HG03108 (cell line): ENCODE results near the gene INTS1.

Experiments used
- ATAC-seq: cut with Tn5 transposase; IDR thresholded peaks from one replicate; pipeline ENCODE4 v1.9.1; 2021; ENCODE audit warnings: moderate library complexity; ENCODE audit not compliant: unreplicated experiment

INTS1 gene

DNA sequence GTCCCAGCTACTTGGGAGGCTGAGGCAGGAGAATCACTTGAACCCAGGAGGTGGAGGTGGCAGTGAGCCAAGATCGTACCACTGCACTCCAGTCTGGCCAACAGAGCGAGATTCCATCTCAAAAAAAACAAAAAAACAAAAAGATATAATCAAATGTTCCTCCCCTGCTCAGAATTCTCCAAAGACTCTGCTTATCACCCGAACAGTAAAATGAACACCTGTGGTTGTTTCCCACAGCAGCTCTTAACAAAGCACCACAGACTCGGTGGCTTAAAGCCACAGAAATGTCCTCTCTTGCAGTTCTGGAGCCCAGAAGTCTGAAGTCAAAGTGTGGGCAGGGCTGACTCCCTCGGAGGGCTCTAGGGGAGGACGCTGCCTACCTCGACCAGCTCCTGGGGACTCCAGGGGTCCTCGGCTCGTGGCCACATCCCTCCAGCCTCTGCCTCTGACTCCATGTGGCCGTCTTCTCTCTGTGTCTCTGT is 4.1 kb upstream of the INTS1 start:
- ATAC-seq, result no peak

DNA sequence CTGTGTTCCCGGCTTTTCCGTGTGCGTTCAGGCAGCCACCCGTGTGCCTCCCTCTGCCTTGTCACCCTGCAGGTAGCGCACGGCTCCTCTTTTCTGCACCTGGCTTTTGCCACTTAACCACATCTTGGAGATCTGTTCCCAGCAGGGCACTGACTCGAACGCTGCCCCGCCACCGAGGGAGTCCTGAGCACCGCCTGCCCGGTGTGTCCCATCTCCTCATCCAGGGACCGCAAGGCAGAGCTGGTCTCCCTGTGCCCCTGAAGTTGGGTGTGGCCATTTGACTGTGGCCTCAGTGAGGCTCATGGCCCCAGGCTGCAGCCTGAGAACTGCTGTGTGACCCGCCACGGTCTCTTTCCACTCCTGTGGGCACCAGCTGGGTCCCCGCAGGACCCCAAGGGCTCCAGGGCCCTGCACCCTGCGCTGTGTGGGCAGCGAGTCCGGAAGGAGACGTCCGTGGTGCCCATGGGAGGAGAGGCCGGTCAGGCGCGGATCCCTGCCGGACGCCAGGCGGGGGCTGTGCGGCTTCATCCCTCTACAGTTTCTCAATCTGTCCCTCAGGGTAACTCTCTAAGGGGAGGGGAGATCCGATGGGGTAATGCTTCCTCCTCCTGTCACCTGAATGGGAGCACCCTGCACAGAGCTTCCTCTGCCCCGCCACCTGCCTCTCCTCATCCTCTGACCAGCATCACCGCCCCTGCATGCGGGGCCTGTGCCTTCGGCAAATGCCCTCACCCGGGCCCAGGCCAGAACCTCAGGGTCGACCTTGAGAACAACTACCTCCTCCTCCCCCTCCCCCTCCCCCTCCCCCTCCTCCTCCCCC is 1.8 kb upstream of the INTS1 start:
- ATAC-seq, result no peak

- no peak for ATAC-seq
These were observed 799 bp downstream of the INTS1 start for GRCh38 chr7:1503390-1503789.

DNA sequence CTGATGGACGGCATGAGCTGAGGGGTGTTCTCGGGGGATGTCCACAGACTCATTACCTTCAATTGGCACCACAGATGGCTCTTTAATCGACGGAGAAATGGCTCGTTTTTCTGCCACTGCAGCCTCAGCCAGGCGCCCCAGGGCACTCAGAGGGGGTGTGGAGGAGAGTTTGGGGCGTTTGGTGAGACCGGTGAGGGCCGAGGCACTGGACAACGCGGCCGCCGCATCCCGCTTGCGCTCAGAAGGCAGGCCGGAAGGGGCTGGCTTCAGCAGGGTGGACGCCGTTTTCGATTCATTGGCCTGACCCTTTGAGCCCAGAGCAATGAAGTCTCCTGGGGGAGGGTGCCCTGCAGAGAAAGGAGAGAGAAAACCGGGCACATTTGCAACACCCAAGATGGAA is 1.3 kb downstream of the INTS1 start:
- no peak for ATAC-seq

- no peak for ATAC-seq
These were observed 2.5 kb downstream of the INTS1 start for GRCh38 chr7:1501487-1502270.

DNA sequence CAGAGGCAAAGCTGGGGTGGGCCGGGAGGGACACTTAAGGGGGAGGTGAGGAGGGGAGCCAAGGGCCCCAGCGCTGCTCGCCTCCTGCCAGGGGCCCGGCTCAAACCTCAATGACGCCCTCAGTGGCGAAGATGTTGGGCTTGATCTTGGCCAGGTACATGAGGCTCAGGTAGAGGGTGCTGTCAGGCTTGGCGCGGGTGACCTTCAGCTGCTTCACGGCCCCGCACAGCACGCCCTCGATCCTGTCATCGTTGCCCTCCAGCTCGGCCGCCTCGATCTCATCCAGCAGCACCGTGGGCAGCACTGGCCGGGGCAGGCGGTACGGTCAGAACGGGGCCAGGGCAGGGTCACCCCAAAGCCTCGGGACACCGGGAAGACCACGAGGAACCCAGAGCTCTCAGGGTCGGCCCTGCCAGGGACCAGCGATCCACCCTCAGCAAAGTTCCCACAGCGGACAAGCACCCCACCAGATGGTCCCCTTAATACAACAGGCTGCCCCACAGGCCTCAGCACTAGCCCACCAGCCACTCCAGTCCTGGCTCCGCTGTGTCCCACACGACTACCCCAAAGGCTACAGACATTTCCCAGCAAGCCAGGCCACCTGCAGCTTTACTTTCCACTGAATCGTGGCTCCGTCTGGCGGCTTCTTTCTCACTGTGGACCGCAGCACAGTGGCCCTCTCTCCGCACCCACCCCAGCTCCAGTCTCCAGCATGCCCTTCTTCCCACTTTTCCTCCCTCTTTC is 4.0 kb downstream of the INTS1 start:
- no peak for ATAC-seq

GRCh38 chr7:1499367-1500029 is 4.7 kb downstream of the INTS1 start:
- no peak for ATAC-seq

DNA sequence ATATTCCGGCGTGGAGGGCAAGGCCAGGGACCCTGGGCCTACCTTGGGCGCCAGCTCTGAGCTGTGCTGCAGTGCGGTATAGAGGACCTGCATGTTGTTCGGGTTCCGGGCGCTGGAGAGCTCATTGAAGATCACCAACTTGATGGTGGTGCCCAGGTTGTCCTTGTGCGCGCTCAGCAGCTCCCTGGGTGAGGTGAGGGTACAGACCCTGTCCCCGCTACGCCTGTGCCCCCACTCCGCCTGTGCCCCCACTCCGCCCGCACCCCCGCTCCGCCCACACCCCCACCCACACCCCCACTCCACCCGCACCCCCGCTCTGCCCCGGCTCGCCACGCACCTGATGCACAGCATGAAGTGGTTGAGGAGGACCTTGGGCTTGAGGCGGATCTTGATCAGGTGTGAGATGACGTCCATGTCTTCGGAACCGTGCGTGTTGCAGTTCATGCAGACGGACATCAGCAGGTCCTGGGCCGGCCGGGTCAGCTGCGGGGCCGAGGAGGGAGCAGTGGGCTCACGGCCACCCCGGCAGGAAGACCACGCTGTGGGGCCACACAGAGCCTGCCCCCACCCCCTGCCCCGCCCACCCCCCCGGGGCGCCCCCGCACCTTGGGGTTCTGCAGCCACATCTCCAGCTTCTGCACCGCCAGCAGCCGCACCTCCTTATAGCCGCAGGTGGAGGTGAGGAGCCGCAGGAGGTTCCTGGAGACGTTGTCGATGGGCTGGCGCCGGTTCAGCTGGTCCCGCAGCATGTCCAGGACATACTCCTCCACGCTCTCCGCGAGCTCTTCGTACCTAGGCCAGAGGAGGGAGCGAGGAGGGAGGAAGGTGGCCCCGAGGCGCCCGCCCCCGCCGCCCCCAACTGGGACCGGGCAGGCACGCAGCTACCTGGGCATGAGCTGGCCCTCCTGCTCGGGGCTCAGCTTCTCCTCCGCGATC is 5.6 kb downstream of the INTS1 start:
- ATAC-seq, result no peak

DNA sequence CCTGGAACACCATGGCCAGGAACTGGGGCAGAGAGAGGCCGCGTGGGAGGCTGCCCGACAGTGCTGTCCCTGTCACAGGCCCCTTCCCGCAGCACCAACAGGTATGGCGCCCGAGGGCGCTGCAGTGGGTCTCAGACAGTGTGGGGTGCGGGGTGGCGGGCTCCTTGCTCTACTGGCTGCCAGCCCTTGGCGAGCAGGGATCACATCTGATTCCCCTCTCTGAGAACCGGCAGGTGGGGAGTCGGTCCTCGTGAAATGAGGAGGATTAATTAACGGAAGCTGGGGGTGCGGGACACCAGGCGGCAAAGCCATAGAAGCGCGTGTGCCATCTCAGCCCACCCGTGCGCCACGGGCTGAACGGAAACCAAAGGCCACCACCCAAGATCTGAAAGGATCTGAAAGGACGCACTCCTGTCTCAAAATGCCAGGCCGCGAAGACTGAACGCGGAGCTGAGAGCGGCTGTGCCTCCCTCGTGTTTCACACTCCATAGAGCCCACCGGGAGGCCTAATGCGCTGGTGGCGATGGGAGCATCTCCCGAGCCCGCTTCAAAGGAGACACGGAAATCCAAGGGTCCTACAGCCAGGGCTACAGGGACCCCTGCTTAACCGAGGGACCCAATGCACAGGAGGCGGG is 6.8 kb downstream of the INTS1 start:
- no peak for ATAC-seq

- ATAC-seq, result no peak
These were observed 7.5 kb downstream of the INTS1 start for GRCh38 chr7:1496531-1497292.

- no peak for ATAC-seq
These were observed 8.5 kb downstream of the INTS1 start for GRCh38 chr7:1495564-1496242.

GRCh38 chr7:1494866-1495563 is 9.2 kb downstream of the INTS1 start:
- no peak for ATAC-seq

DNA sequence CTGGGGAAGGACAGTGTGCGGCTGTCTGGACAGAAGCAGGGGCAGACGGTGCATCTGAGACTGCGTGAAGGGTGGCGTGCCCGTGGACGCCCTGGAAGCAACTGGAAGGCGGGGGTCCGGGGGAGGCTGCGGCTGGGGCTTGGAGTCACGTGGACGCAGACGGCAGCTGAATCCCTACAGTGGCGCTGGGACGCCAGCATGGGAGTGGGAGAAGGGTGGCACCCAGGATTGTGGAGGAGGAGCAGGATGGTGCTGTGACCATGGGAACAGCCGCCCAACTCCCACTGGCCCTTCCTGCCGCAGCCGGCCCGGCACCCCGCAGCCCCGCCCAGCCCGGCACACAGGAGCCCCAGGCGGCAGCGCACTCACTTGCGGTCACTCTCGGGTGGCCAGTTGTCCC is 9.7 kb downstream of the INTS1 start:
- ATAC-seq, result no peak

DNA sequence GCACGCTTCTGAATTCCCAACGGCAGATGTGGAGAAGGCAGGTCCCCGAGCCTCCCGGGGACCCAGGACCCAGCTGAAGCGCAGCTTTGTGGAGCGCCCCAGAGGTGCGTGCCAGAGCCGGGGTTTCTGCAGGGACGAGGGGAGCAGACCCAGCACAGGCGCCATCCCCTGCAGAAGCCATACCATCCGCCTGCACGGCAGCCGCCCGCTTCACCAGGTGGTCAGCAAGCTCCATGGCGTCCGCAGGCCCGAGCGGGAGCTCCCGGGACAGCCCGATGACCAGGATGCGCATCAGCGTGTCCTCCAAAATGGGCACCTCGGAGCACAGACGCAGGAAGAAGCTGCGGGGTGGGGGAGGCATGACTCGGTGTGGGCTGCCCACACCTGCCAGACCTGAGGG is 10.6 kb downstream of the INTS1 start:
- no peak for ATAC-seq

- ATAC-seq, result no peak
These were observed 11.1 kb downstream of the INTS1 start for GRCh38 chr7:1493129-1493528.

- ATAC-seq, result no peak
These were observed 11.5 kb downstream of the INTS1 start for GRCh38 chr7:1492640-1493039.

DNA sequence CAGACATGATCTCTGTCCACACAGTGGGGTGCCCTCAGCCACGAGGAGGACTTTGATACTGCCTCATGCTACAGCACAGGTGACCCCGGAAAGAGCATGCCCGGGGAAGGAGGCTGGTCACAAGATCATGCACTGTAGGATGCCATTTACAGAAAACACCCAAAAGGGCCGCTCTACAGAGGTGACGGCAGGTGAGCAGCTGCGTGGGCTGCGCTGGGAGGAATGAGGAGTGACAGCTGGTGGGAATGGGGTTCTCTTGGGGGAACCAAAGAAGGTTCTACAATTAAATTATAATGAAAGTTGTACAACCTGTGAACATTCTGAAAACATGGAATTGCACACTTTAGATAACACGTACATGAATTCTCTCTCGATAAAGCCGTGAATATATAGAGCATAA is 12.0 kb downstream of the INTS1 start:
- no peak for ATAC-seq
